ENCODE measurements around the gene ARHGAP10.
A peak's percentile ranks its signal among the peaks of the same experiment; 100 is the strongest.

The ARHGAP10 gene

GRCh38 chr4:147732518-147733235 is 789 bp downstream of the ARHGAP10 start:
- peak; percentile 21 for DNase-seq

GRCh38 chr4:147733716-147734344 is 1.9 kb downstream of the ARHGAP10 start:
- DNase-seq, result no peak

GRCh38 chr4:147734496-147734895 is 2.6 kb downstream of the ARHGAP10 start:
- DNase-seq, result no peak

- DNase-seq, result no peak
These were observed 3.8 kb downstream of the ARHGAP10 start for GRCh38 chr4:147735413-147736301.

GRCh38 chr4:147736458-147736857 is 4.6 kb downstream of the ARHGAP10 start:
- no peak for DNase-seq

- DNase-seq, result no peak
These were observed 5.7 kb downstream of the ARHGAP10 start for GRCh38 chr4:147737623-147738022.

- no peak for DNase-seq
These were observed 7.4 kb downstream of the ARHGAP10 start for GRCh38 chr4:147739239-147739823.

- no peak for DNase-seq
These were observed 8.3 kb downstream of the ARHGAP10 start for GRCh38 chr4:147740176-147740575.

- DNase-seq, result no peak
These were observed 9.4 kb downstream of the ARHGAP10 start for GRCh38 chr4:147741190-147741788.

GRCh38 chr4:147747787-147748454 is 16.0 kb downstream of the ARHGAP10 start:
- DNase-seq, result no peak

- no peak for DNase-seq
These were observed 18.0 kb downstream of the ARHGAP10 start for GRCh38 chr4:147749811-147750321.

GRCh38 chr4:147753047-147753446 is 21.2 kb downstream of the ARHGAP10 start:
- no peak for DNase-seq

- no peak for DNase-seq
These were observed 22.2 kb downstream of the ARHGAP10 start for GRCh38 chr4:147754037-147754445.

- DNase-seq, result no peak
These were observed 23.8 kb downstream of the ARHGAP10 start for GRCh38 chr4:147755561-147756295.

GRCh38 chr4:147756417-147756816 is 24.5 kb downstream of the ARHGAP10 start:
- no peak for DNase-seq

- DNase-seq, result peak; percentile 51
These were observed 28.3 kb downstream of the ARHGAP10 start for GRCh38 chr4:147760176-147760575.

- DNase-seq, result no peak
These were observed 28.8 kb downstream of the ARHGAP10 start for GRCh38 chr4:147760695-147761094.

GRCh38 chr4:147761218-147761883 is 29.5 kb downstream of the ARHGAP10 start:
- no peak for DNase-seq

- no peak for DNase-seq
These were observed 32.4 kb downstream of the ARHGAP10 start for GRCh38 chr4:147764337-147764736.

- no peak for DNase-seq
These were observed 33.2 kb downstream of the ARHGAP10 start for GRCh38 chr4:147765121-147765529.

GRCh38 chr4:147768113-147768512 is 36.2 kb downstream of the ARHGAP10 start:
- DNase-seq, result no peak

All from NCI-H510A (cell line).